Hepatic stellate cell (primary cell): Measurements from ENCODE around the gene MAP3K7.

Source experiments
- DNase-seq: peaks from one replicate; pipeline ENCODE4 v3.0.0; 2011; ENCODE audit warnings: low spot score

MAP3K7 gene

DNA sequence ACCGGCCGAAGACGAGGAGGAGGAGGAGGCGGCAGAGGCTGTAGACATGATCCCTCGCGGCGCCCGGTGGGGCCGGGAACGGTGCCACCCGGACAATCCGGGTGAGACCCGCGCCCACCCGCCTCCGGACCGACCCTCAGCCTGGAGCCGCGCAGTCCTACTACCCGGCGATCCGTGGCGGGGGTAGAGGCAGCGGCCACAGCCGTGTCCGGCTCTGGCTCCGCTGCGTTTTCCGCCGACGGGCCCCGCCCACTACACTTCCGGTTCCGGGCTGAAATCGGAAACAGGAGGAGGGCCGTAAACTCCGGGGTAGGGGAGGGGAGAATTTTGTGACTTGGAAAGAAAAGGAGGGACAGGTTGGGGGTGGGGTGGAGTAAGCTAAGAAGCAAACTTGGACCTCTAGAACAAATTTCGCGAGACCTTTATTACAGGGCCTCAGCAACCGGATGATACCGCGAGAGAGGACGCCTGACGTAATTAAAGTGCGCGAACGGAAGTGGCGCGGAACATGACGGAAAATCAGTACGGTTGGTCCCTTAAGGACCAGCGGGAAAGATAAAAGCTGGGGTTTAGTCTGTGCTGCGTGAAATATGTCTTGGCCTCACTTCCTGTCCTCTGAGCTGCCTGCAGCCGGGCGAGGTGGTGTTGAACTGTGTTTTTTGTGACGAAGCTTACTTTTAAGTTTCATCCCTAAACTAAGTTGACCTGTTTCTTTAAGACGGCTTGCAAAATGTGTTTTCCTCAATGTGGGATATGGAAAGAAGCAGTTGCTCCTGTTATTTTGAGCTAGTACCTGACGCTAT, at the start of gene MAP3K7:
TSS of gene MAP3K7 (minus strand) at position 237 of the 803 bp plus-strand sequence. CDS start at position 48, 189 bp downstream.
- DNase-seq, result peak; percentile 81

DNA sequence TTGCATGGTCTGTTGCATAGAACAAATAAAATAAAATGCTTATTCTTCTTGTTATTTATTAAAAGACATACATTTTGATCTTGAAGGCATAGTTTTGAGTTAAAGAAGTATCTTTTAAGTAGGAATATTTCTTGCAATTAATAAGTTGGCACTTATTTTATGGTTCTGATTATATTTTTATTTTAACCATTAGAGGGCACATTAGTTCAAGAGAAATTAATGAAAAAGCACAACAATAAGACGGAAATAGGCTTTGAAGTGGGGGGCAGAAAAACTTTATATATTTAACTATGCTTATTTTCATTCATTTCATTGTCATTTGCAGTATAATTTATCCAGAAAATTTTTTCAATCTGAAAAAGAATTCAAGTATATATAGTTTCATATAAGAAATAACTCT, 44.2 kb upstream of the MAP3K7 start:
- no peak for DNase-seq

DNA sequence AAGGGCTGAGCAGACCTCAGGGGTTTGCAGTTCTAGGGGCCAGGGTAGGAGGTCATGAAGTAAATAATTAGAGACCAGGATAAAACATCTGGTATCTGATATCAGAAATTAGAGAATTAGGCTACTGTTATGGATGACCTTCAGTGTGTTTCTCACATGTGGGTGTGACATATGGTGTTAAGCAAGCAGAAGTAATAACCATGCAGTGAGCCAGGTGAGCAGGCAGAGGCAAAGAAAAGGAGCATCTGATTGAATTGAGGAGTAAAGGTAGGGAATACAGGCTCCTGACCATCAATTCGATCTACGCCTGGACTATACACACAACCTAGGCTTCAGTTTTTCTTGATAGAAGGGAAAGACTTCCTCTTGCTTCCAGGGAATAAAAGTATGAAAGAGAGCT, 34.7 kb upstream of the MAP3K7 start:
- DNase-seq, result no peak

DNA sequence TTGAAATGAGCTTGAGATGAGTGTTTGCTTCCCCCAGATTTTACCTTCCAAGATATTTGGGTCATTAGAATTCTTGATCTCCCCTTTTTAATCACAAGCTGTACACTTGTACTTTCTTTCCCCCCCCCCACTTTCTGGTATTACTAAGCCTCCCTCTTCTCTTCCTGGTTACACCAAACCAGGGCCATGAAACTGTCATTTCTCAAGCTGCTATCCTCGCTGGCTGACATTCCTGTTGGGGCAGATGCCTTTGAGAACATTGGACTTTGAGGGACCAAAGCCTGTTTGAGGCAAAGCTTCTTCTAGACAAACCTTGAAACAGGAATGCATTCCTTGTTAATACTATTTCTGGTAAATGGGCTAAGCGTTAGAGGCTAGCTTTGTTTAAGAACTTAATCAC, 32.3 kb upstream of the MAP3K7 start:
- no peak for DNase-seq

DNA sequence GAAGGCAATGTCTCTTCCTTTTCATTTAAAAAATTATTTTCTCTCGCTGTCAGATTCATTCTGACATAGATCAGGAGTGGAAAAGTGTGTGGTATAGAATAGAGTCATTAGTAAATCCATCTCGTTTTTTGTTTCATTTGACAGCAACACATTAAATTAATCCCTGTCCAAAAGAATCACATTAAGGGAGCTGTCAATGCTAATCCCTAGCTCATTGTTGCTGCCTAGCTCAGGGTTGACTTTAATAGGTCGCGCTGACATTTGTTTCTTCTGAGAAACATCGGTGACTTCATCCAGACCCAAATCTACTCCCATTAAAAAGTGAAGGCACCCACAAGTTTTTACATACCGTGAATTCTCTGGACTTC, 25.4 kb upstream of the MAP3K7 start:
- no peak for DNase-seq

DNA sequence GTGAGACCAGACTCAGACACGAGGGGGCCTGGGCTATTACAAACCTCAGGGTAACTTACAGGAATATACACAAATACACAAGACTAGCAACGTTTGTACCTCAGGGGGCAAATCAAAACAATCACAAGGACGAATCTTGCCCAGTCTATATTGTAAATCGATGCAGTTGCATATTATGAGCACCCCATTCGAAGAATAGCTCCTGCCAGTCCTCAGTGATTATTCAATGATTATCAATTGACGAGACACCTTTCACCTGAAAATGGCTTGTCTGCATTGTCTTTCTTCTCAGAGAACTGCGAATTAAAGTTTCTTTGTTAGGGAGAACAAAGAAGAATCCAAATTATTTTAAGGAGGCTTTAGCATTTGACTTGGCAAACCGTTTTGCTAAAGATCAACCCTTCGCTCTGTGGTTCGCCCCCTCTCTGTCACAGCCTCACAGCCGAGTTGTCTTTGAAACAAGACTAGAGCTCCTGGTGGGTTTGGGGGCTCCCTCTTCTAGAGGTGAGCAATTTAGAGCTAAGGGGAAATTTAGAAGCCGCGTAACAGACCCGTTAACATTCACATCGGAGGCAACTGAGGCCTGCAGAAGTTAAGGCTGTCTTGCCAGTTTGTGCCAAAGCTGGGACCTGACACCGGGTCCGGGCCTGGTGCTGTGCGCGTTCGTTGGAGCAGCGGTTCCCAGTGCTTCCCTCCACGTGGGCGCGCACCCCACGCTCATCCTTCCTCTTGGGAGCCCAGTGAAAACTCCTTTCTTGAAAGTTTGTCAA, 24.9 kb upstream of the MAP3K7 start:
- peak; percentile 6 for DNase-seq

DNA sequence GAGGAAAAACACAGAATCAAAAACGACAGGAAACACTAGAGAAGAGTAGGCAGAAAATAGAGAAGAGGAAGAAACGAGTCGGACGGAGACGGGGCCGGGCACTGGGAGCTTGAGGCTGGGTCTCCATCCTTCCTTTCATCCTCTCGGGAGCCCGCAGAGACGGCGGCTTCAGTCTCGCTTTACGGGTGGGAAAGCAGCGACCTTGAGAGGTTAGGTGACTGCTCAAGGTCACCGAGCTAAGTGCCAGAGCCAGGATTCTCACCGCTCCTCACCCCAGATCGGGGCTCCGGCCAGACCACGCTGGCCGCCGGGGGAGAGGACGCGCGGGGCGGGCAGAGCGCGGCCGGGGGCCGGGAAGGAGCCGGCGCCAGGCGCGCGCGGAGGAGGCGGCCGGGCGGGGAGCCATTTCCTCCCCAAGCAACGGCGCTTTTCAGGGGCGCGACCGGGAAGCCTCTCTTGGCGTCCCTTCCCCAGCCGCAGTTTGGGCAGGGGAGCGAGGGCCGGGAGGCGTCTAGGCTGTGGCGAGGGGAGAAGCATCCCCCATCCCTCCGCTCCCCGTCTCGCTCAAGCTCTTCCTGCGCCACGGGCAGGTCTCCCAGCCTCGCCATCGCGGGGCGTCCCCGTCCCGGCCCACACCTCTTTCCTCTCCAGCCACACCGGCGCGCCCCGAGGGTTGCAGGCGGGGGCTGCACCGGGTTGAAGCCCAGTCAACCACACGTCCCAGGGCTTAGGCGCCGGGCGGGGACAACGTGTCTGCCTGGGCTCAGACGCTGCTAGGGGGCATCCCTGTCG, 24.1 kb upstream of the MAP3K7 start:
- peak; percentile 25 for DNase-seq

DNA sequence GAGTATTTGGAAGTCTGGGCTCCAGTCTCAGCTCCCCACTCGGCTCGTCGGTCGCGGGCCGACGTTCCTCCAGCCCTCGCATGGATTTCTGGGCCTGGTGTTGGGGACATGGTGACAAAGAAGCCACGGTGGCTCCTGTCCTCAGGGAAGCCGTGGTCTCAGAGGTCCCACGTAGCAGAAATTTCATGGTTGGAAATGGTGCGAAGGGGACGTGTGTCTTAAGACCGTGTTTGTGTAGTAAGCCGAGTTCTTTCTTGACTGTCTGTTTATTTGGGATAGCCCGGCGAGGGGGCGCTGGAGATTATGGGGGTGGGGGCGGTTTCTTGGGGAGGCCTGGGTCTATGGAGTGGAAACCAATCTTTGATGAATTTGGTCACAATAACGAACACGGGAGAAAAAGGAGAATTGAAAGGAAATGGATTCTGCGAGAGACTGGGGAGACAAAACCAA, 23.5 kb upstream of the MAP3K7 start:
- no peak for DNase-seq

DNA sequence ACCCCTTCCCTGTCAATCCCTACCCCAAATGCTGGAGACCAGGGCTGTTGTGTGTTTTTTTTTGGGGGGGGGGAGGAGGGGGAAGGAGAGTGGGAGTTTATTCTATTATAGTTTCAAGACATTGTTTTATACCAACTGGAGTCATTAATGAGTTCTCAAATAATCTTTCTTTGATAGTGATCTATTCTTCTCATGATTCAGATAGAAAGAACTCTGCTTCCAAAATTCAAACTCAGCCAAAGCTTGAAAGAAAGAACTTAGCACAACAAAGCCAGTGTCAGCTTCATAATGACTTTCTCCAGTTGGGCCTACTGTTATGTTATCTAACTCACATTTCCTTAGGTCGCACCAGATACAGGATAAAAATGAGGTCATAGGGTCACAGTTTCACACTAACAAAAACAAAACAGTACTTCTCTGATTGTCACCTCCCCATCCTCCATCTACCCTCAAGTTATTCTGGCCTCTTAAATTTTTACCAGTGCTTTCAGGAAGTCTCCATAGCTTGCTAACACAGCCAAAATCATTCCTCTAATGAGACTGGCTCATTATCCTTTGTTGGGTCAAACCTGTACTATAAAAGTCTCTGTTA, 19.0 kb upstream of the MAP3K7 start:
- DNase-seq, result no peak

DNA sequence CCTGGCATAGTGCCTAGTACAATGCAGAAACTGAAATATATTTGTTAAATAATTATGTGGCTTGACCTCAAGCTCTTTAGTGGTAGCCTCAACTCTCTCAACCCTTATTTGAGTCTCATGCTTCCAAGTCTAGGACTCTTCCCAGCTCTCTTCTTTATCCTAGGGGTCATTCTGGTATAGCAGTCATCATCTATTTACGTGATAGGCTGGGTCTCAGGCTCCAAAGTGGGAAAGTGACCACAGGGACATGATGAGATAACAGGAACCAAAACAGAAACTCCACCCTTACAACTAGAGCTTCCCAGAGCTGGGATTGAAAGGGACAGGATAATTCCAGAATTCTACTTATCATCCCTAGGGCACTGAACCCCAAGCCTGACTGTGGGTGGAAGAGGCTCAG, 17.7 kb upstream of the MAP3K7 start:
- no peak for DNase-seq

DNA sequence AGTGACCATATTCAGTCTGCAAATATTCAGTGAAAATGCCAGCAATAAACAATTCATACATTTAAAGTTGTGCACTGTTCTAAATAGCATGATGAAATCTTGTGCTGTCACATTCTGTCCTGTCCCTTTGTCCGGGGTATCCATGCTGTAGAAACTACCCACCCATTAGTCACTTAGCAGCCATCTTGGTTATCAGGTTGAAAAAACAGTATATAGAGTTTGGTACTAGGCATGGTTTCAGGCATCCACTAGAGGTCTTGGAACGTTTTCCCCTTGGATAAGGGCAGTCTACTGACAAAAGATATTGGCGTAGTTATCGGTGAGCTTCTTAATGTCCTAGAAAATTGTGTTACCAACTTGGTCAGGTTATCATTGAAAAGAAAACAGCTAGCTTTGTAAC, 12.3 kb upstream of the MAP3K7 start:
- DNase-seq, result no peak

DNA sequence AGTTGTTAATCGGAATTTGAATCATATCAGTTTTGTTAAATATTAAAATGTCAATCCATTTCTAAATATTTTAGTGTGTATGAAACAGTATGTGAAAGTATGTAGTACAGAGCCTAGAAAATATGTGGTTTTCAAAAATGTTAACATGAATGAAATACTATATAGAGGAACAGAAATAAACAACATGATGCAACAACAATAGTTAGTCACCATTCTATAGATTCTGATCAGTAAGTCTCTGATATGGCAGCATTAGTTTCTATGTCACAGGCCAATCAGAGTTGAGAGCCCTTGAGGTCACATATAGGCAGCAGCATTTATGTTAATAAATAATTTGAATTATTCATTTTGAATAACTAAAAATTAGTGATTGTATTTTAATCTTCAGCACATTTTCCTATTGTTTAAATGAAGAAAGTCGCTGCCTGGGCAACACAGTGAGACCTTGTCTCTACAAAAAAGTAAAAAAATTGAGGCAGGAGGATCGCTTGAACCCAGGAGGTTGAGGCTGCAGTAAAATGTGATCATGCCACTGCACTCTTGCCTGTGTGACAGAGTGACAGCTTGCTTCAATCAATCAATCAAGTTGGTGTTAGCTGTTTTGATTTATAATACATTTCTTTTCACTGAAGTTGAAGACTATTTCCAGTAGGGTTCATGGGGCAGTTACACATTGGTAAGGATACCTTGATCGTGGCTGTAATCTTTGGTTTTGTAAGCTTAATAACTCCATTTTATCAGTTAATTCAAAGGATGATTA, 11.5 kb upstream of the MAP3K7 start:
- DNase-seq, result no peak

DNA sequence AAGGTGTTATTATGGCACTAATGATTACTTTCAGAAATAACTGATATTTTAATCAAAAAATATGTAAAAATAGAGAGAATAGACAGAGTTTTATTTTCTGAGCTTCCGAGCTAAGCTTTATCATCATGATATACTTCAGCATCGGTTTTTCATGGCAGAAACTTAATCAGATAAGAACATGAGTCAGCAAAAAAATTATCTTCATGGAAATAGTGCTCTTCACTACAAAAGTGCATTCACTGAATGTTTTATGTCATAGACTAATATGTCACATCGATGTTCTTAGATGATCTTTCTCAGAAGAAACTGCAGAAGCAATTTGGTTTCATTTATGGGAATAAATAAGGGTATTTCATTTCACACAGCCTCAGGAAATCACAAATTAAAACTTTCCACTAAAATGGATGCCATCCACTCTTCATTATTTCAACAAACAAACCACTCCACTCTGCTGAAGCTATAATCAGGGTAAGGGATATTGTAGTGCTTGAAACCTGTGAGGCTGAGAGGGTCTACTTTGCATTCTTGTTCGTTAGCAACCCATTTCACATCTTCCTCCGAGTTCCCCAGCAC, 10.2 kb upstream of the MAP3K7 start:
- DNase-seq, result no peak

DNA sequence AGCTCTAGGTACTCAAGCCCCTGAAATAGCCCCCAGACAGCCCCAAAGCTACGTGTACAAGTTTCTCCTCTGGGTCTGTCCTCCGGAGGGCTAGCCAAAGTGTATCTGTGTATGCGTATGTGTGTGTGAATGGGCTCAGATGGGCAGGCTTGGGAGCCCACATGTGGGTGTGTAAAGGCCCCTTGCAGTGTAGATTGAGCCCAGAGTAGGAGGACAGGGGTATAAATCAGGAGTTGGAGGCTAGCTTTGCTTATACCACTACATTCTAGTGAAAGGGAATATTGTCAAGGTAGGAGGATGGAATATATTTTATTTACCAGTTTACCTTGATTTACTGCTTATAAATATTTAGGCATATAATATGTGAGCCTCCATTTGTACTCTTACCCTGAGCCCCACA, 9.0 kb upstream of the MAP3K7 start:
- no peak for DNase-seq

DNA sequence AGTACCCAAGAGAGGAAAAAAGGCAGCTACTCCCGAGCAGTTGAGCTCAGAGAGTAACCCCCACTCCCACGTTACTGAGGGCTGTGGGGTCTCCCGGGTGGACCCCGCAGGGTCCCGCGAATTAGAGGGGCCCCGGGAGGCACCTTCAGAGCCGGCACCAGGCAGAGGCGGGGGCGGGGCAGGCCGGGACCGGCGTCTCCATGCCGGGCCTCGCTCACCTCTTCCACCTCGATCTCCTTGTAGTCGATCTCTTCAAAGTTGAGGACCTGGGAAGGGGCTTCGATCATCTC, 381 bp downstream of the MAP3K7 start:
- no peak for DNase-seq

DNA sequence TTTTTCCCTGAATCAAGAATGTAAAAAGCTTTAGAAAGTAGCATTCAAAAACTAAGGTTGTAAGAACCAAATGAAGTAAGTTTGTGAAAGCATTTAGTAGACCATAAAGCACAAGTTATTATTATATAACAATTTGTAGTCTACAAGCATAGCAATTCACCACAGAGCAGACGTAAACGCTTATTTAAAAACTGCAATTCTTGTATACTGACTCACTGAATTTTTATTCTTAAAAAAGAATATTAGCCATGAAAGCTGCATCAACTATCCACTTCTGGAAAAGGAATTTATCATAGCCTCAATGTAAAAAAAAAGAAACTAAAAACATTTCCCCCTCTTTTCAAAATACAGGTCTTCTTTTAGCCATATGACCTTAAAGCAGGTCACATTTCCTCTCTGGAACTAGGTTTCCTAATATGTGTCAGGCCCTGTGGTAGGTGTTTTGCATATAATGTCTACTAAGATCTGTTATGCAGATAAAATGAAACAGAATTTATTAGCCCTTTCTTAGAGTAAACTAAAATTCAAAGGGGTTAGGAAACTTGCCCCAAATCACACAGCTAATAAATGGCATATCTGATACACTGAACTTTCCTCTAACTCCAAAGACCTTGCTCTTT, 2.1 kb downstream of the MAP3K7 start:
- peak; percentile 21 for DNase-seq

DNA sequence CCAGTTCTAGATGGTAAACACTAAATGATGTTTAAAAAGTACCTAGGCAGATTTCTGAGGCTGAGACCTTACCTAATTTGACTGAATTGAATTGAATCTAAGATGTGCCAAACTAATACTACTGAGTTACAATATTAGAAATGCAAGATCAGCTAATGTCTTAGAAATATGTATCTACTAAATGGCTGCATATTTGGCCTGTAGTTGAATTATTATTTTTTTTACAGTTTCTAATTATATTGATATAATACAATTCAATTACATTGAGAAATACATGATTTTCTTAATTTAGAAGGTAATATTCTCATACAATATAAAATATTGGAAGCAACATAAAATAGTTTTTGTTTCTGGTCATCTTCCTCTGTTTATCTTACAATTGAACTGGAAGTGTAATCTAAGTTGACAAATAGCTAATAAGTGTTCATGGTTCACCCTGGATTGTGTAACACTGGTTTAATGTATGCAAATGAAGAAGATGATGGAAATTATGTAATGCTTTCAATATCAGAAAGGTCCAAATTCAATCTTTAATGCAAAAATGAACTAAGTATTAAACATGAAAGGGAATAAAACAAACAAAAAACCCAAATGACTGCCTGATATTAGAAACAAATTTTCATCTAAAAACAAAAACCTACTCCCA, 2.9 kb downstream of the MAP3K7 start:
- no peak for DNase-seq

DNA sequence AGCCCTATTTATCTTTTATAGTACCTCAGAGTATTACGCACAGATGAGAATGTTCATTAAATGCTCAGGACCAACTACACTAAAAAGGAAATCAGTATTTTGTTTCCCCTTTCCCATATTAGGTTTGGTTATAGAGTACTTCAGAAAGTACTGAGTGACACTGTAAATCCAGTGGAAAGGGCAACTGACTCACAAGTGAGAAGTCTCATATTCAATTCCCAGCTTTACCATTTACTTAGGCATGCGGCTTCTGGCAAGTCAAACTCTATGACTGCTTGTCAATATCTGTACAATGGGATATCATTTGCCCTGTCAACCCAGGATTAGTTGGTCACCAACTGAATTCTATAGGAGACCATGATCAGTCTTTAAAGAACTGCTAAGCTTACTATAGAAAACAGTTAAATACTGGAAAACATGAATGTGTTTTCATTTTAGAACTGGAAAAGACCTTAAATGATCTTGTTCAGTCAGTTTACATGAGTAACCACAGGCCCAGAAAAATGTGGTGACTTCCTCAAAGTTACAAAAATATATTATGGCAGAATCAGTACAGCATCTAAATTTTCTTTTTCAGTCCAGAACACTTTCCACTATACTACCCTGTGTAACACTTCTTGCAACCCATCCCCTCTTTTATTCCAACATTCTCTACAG, 3.6 kb downstream of the MAP3K7 start:
- DNase-seq, result no peak

DNA sequence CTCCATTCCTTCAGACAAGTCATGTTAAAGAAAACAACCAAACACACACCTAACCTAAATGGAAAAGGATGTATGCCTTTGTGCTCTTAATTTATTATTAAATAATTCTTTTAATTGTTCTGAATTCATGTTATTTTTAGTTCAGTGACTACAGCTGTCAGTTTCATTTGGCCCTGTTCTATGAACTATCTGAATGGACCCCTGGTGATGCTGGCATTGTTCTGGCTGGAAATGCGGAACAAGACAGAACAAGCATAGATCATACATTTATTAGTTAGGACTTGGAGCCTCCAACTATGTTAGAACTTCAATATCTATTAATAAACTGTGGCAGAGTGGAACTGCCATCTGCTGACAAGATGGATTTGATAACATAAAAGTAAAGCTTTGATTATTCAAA, 5.7 kb downstream of the MAP3K7 start:
- no peak for DNase-seq
